GM12874 (cell line): Measurements from ENCODE around the gene POU3F1.

Experiments used
- TF ChIP-seq, protein P1 (sequence below): IDR thresholded peaks from 2 replicates; pipeline ENCODE4 v1.5.1; 2011; ENCODE audit warnings: low read depth, mild to moderate bottlenecking, control low read depth, low read length, moderate library complexity; ENCODE audit not compliant: insufficient read depth

POU3F1 gene

DNA sequence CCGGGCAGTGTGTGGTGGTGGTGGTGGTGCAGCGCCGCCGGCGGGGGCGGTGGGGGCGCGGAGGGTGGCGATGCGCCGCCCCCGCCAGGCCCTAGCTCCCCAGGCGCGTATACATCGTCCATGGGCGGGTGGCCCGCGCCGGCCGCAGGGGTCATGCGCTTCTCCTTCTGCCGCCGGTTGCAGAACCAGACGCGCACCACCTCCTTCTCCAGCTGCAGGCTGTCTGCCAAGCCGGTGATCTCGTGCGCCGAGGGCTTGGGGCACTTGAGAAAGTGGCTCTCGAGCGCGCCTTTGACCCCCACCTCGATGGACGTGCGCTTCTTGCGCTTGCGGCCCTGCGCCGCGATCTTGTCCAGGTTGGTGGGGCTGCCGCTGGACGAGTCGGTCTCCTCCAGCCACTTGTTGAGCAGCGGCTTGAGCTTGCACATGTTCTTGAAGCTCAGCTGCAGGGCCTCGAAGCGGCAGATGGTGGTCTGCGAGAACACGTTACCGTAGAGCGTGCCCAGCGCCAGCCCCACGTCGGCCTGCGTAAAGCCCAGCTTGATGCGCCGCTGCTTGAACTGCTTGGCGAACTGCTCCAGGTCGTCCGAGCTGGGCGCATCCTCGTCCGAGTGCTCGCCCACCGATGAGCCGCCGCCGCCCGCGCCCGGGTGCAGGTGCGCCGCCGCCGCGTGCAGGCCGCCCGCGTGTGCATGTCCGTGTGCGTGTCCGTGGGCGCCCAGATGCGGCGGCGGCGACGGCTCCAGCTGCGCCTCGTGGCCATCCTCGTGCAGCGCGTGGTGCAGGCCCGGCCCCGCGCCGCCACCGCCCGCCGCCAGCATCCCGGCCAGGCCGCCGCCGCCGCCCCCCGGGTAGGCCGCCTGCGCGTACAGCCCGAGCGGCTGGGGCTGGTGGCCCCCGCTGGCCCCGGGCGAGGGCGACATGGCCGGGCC is 926 bp downstream of the POU3F1 start:
- TF ChIP-seq, protein P1, sequence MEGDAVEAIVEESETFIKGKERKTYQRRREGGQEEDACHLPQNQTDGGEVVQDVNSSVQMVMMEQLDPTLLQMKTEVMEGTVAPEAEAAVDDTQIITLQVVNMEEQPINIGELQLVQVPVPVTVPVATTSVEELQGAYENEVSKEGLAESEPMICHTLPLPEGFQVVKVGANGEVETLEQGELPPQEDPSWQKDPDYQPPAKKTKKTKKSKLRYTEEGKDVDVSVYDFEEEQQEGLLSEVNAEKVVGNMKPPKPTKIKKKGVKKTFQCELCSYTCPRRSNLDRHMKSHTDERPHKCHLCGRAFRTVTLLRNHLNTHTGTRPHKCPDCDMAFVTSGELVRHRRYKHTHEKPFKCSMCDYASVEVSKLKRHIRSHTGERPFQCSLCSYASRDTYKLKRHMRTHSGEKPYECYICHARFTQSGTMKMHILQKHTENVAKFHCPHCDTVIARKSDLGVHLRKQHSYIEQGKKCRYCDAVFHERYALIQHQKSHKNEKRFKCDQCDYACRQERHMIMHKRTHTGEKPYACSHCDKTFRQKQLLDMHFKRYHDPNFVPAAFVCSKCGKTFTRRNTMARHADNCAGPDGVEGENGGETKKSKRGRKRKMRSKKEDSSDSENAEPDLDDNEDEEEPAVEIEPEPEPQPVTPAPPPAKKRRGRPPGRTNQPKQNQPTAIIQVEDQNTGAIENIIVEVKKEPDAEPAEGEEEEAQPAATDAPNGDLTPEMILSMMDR, result no peak

- TF ChIP-seq, protein P1, result no peak
These were observed 2.1 kb downstream of the POU3F1 start for GRCh38 chr1:38044221-38045215.

DNA sequence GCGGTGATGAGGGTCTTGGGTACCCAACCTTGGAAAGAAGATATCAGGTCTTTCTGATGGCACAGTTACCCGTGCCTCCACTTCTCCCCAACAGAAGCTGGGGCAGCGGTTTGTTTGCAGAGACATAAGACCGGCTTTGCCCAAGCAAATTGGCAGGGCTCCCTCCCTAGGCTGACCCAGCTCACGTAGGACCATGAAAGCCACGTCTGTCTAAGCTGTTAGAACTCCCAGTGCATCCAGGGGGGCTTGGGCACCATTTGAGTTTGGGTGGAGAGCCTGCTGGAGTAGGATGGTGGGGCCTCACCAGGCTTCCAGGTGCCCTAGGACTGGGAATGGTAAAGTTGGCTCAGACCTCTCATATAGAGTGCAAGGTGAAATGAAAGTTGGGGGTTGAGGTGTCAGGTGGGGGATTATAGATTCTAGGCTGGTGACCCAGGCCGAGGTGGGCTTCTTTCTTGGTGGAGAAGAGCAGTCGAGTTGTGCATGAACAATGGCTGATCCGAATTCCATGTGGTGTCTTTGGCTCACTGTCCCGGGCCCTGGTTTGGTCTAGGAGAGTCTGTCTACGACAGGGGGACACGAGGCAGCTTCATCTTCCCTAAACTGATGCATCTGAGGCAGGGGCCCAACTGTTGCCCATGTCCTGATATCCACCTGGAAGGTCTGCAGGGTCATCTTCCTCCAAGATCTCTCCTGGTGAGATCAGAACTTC is 3.4 kb downstream of the POU3F1 start:
- TF ChIP-seq, protein P1, result no peak

- TF ChIP-seq, protein P1, result no peak
These were observed 4.4 kb downstream of the POU3F1 start for GRCh38 chr1:38041936-38042834.

GRCh38 chr1:38039331-38040088 is 7.1 kb downstream of the POU3F1 start:
- TF ChIP-seq, protein P1, result no peak

DNA sequence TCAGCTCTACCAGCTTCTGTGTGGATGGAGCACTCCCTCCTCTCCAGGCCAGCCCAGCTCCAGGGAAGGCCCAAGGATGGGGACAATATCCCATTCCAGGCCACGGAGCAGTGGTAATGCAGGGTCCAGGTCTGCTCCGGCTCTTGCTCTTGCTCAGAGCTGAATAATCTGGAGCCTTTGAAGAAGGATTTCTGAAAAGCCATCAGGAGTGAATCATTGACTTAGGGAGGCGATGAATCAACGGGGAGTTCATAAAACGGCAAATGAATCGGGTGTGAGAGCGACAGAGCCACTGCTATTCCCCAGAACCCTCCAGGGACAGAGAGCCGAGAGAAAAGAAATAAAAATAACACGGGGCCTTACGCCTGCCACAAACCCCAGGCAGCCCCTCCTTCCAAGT is 7.7 kb downstream of the POU3F1 start:
- TF ChIP-seq, protein P1, result no peak
